DOHH2 (cell line): ENCODE measurements around the gene PRKCE.

Experiments used
- H3F3A ChIP-seq: fragments of 200-600 bp; sonication (generic), shearing (Covaris generic); 2 replicates; pipeline ENCODE4 v1.6.0; 2016; ENCODE audit warnings: antibody characterized with exemption, mild to moderate bottlenecking; ENCODE audit not compliant: control insufficient read depth, insufficient read depth
- H3K27ac ChIP-seq: fragments of 200-600 bp; sonication (generic); 2 replicates; pipeline ENCODE4 v1.5.1; 2014; ENCODE audit warnings: low read depth, mild to moderate bottlenecking, low read length, moderate library complexity
- H3K27me3 ChIP-seq: fragments of 200-600 bp; sonication (generic); 2 replicates; pipeline ENCODE4 v1.6.1; 2014; ENCODE audit warnings: mild to moderate bottlenecking, low read length, mixed read lengths; ENCODE audit not compliant: control insufficient read depth
- H3K36me3 ChIP-seq: fragments of 200-600 bp; sonication (generic); 2 replicates; pipeline ENCODE4 v1.6.1; 2014; ENCODE audit warnings: mild to moderate bottlenecking, low read length, moderate library complexity, mixed read lengths; ENCODE audit not compliant: control insufficient read depth
- H3K4me1 ChIP-seq: fragments of 200-600 bp; sonication (generic); 2 replicates; pipeline ENCODE4 v1.6.1; 2014; ENCODE audit warnings: mild to moderate bottlenecking, low read length, mixed read lengths; ENCODE audit not compliant: control insufficient read depth
- H3K4me2 ChIP-seq: fragments of 200-600 bp; sonication (generic); 2 replicates; pipeline ENCODE4 v1.6.0; 2014; ENCODE audit warnings: mild to moderate bottlenecking, low read length, moderate library complexity
- H3K4me3 ChIP-seq: fragments of 200-600 bp; sonication (generic); 2 replicates; pipeline ENCODE4 v1.5.1; 2014; ENCODE audit warnings: mild to moderate bottlenecking, low read length, mixed read lengths
- H3K79me2 ChIP-seq: fragments of 200-600 bp; sonication (generic); 2 replicates; pipeline ENCODE4 v1.6.1; 2014; ENCODE audit warnings: mild to moderate bottlenecking, low read length, mixed read lengths; ENCODE audit not compliant: control insufficient read depth
- H3K9me2 ChIP-seq: fragments of 200-600 bp; sonication (generic); replicated peaks from 2 replicates; pipeline ENCODE4 v1.6.1; 2014; ENCODE audit warnings: mild to moderate bottlenecking, low read length, mixed read lengths; ENCODE audit not compliant: control insufficient read depth
- H3K9me3 ChIP-seq: fragments of 200-600 bp; sonication (generic); 2 replicates; pipeline ENCODE4 v1.6.1; 2014; ENCODE audit warnings: antibody characterized with exemption, low read length, mixed read lengths; ENCODE audit not compliant: control insufficient read depth, insufficient read depth
- H4K20me1 ChIP-seq: fragments of 200-600 bp; sonication (generic); 2 replicates; pipeline ENCODE4 v1.6.0; 2014; ENCODE audit warnings: low read depth, mild to moderate bottlenecking, antibody characterized with exemption, low read length, moderate library complexity; ENCODE audit not compliant: control insufficient read depth, insufficient read depth
- EZH2phosphoT487 ChIP-seq: fragments of 200-600 bp; sonication (generic); IDR thresholded peaks from 2 replicates; pipeline ENCODE4 v1.6.1; 2017; ENCODE audit warnings: borderline replicate concordance, mild to moderate bottlenecking, antibody characterized with exemption, low read length, moderate library complexity, mixed read lengths
- TF ChIP-seq, protein P1 (sequence below): fragments of 200-600 bp; sonication (generic); IDR thresholded peaks from one replicate; pipeline ENCODE4 v1.5.1; 2014; ENCODE audit warnings: antibody characterized with exemption, mild to moderate bottlenecking, low read depth, low read length; ENCODE audit not compliant: poor library complexity, severe bottlenecking

PRKCE gene

GRCh38 chr2:45708501-45708900, 57.0 kb downstream of the PRKCE start:
- no peak overlapping the region for H3K4me3 ChIP-seq
- no peaks in the 10 kb centered on the region for H3K9me3 ChIP-seq
- no peaks in the 10 kb centered on the region for H3F3A ChIP-seq
- no peaks in the 10 kb centered on the region for H3K36me3 ChIP-seq
- H3K4me1 ChIP-seq, result no peaks in the 10 kb centered on the region
- no peak overlapping the region for H3K4me2 ChIP-seq
- no peak overlapping the region for H3K27ac ChIP-seq
- TF ChIP-seq, protein P1, sequence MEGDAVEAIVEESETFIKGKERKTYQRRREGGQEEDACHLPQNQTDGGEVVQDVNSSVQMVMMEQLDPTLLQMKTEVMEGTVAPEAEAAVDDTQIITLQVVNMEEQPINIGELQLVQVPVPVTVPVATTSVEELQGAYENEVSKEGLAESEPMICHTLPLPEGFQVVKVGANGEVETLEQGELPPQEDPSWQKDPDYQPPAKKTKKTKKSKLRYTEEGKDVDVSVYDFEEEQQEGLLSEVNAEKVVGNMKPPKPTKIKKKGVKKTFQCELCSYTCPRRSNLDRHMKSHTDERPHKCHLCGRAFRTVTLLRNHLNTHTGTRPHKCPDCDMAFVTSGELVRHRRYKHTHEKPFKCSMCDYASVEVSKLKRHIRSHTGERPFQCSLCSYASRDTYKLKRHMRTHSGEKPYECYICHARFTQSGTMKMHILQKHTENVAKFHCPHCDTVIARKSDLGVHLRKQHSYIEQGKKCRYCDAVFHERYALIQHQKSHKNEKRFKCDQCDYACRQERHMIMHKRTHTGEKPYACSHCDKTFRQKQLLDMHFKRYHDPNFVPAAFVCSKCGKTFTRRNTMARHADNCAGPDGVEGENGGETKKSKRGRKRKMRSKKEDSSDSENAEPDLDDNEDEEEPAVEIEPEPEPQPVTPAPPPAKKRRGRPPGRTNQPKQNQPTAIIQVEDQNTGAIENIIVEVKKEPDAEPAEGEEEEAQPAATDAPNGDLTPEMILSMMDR, result no peak
- TF ChIP-seq EZH2phosphoT487, result no peak
- H3K27me3 ChIP-seq, result no peaks in the 10 kb centered on the region
- no peaks in the 10 kb centered on the region for H4K20me1 ChIP-seq
- no peaks in the 10 kb centered on the region for H3K79me2 ChIP-seq
- no peaks in the 10 kb centered on the region for H3K9me2 ChIP-seq

DNA sequence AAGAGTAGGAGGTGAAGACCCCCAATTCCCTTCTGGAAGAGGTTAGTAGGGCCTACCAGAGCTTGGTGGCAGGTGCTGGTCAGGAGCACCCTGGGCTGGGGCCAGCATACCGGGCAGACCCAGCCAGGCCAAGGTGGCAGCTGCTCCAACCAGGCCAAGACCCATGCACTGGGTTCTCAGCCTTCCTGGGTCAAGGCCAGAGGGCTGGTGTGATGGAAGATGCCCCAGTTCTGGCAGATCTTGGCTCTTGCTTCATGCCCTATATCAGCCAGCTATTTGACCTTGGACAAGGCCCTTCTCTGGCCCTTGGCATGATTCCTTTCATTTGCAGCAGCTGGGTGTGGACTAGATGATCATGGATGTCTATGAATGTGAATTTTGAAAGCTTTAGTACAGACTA, 57.7 kb downstream of the PRKCE start:
- TF ChIP-seq, protein P1, result no peak
- TF ChIP-seq EZH2phosphoT487, result no peak
- Histone ChIP-seq H3F3A (no peaks in the 10 kb centered on the region), H3K9me3 (no peaks in the 10 kb centered on the region), H3K4me3 (no peak overlapping the region), H3K27ac (no peak overlapping the region), H3K36me3 (no peaks in the 10 kb centered on the region), H3K4me2 (no peak overlapping the region), H3K79me2 (no peaks in the 10 kb centered on the region), H3K27me3 (no peaks in the 10 kb centered on the region), H4K20me1 (no peaks in the 10 kb centered on the region), H3K9me2 (no peaks in the 10 kb centered on the region), H3K4me1 (no peaks in the 10 kb centered on the region)

DNA sequence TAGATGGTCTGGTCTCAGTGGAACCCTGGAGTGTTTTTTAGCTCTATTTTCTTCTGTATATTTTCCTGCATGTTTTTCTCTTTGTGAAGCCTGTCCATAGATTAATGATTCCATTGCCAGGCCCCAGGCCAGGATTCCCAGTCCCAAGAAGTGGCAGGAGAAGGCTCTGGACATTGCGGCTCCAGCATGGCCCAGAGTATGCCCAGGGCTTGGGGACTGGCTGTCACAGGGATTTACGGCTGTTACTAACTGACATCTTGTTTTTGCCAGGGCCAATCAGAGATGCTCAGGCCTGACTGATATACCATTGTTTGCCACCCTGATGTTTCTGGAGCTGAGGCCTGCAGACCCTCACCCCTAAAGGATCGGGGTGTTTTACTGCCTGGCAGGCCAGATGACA, 59.0 kb downstream of the PRKCE start:
- no peaks in the 10 kb centered on the region for H3K27me3 ChIP-seq
- TF ChIP-seq EZH2phosphoT487, result no peak
- TF ChIP-seq, protein P1, result no peak
- H3K36me3 ChIP-seq, result no peaks in the 10 kb centered on the region
- no peaks in the 10 kb centered on the region for H3K9me3 ChIP-seq
- no peak overlapping the region for H3K4me3 ChIP-seq
- H3K4me2 ChIP-seq, result no peak overlapping the region
- no peaks in the 10 kb centered on the region for H3K79me2 ChIP-seq
- H4K20me1 ChIP-seq, result no peaks in the 10 kb centered on the region
- H3K9me2 ChIP-seq, result no peaks in the 10 kb centered on the region
- H3F3A ChIP-seq, result no peaks in the 10 kb centered on the region
- no peak overlapping the region for H3K27ac ChIP-seq
- no peaks in the 10 kb centered on the region for H3K4me1 ChIP-seq

GRCh38 chr2:45711224-45711623, 59.7 kb downstream of the PRKCE start:
- H3K27ac ChIP-seq, result no peak overlapping the region
- H3F3A ChIP-seq, result no peaks in the 10 kb centered on the region
- H3K36me3 ChIP-seq, result no peaks in the 10 kb centered on the region
- no peaks in the 10 kb centered on the region for H3K9me3 ChIP-seq
- H3K4me3 ChIP-seq, result no peak overlapping the region
- H3K9me2 ChIP-seq, result no peaks in the 10 kb centered on the region
- H3K79me2 ChIP-seq, result no peaks in the 10 kb centered on the region
- H4K20me1 ChIP-seq, result no peaks in the 10 kb centered on the region
- H3K4me1 ChIP-seq, result no peaks in the 10 kb centered on the region
- TF ChIP-seq, protein P1, result no peak
- no peak for TF ChIP-seq EZH2phosphoT487
- H3K27me3 ChIP-seq, result no peaks in the 10 kb centered on the region
- H3K4me2 ChIP-seq, result no peak overlapping the region
